Activated CD4-positive, CD25-positive, alpha-beta regulatory T cell treated with anti-CD3 and anti-CD28 coated beads, Interleukin-2, amount 50 U/mL, for 16 hours (primary cell): ENCODE results near the gene SPHKAP.
"Not testable (repeated sequence)": the region's sequence is repeated elsewhere in the genome, so short reads cannot be mapped to it uniquely, and the experiment has no call there.

Experiments used
- DNase-seq: peaks from one replicate; pipeline ENCODE4 v3.0.0-alpha.2; 2020; ENCODE audit warnings: low read depth, low spot score

SPHKAP gene, protein sequence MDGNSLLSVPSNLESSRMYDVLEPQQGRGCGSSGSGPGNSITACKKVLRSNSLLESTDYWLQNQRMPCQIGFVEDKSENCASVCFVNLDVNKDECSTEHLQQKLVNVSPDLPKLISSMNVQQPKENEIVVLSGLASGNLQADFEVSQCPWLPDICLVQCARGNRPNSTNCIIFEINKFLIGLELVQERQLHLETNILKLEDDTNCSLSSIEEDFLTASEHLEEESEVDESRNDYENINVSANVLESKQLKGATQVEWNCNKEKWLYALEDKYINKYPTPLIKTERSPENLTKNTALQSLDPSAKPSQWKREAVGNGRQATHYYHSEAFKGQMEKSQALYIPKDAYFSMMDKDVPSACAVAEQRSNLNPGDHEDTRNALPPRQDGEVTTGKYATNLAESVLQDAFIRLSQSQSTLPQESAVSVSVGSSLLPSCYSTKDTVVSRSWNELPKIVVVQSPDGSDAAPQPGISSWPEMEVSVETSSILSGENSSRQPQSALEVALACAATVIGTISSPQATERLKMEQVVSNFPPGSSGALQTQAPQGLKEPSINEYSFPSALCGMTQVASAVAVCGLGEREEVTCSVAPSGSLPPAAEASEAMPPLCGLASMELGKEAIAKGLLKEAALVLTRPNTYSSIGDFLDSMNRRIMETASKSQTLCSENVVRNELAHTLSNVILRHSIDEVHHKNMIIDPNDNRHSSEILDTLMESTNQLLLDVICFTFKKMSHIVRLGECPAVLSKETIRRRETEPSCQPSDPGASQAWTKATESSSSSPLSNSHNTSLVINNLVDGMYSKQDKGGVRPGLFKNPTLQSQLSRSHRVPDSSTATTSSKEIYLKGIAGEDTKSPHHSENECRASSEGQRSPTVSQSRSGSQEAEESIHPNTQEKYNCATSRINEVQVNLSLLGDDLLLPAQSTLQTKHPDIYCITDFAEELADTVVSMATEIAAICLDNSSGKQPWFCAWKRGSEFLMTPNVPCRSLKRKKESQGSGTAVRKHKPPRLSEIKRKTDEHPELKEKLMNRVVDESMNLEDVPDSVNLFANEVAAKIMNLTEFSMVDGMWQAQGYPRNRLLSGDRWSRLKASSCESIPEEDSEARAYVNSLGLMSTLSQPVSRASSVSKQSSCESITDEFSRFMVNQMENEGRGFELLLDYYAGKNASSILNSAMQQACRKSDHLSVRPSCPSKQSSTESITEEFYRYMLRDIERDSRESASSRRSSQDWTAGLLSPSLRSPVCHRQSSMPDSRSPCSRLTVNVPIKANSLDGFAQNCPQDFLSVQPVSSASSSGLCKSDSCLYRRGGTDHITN (N-terminal part only)

DNA sequence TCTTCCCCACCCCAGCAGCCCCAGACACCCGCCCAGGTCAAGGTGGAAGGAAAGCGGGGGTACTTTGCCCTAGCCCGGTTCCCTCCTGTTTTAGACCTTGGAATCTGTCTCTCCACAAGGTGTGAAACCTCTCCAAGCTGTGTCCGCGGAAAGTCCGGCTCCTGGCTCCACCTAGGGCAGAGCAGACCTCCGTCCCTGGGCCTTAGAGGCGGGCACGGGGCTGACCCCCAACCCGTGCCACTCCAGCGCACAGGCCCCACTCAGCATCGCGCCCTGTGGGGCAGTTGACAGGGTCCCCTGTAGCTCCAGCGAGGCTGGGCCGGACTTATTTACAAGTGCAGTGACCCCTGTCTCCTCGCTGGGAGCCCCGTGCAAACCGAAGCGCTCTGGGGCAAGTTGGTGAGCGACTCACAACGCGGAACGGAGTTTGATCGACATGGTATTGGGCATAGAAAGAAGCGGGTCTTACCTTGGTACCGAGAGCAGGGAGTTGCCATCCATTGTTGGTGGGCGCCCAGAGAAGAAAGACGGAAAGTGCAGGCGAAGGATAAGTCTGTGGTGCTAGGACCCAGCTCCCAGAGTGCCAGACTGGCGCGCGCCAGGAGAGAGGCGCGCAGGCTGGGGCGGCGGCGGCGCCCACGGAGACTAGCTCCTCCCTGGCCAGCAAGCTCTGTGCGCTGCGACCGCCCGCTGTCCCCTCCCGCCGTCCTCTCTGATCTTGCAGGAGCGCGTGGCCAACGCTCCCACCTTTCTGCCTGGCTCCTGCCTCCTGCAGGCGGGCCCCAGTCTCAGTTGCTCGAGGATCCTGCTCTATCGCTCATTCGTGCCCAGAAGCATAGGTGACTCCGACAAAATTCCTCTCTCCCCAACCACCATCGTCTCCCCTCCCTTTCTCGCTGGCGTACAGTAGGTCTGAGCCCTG is at the start of gene SPHKAP:
Gene SPHKAP (minus strand): TSS at position 590 of the 922 bp plus-strand sequence. CDS start 89 bp downstream, at position 501.
- no peak for DNase-seq

- no peak for DNase-seq
Measured at GRCh38 chr2:228227466-228227865, 46.0 kb upstream of the SPHKAP start.

GRCh38 chr2:228224410-228224809 is 42.9 kb upstream of the SPHKAP start:
- no peak for DNase-seq

DNA sequence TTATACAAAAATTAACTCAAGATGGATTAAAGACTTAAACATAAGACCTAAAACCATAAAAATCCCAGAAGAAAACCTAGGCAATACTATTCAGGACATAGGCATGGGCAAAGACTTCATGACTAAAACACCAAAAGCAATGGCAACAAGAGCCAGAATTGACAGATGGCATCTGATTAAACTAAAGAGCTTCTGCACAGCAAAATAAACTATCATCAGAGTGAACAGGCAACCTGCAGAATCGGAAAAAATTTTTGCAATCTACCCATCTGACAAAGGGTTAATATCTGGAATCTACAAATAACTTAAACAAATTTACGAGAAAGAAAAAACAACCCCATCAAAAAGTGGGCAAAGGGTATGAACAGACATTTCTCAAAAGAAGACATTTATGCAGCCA is 37.1 kb upstream of the SPHKAP start:
- not testable (repeated sequence) for DNase-seq

DNA sequence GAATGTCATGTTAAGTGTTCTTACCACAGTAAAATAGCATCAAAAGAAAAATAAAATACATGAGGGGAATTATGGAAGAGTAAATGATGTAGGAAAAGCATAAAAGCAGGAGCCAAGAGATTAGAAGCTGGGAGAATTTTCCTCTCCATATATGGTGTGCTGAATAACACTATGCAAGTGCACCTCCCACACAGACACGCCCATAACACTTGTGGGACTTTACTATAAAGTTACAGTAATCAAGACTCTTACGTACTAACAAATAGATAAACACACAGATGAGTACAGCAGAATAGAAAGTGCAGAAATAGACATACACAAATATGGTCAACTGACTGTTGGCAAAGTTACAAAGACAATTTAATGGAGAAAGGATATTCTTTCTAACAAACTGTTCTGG is 16.0 kb upstream of the SPHKAP start:
- DNase-seq: no peak

GRCh38 chr2:228180181-228181097 is 1.0 kb downstream of the SPHKAP start:
- DNase-seq: no peak

DNA sequence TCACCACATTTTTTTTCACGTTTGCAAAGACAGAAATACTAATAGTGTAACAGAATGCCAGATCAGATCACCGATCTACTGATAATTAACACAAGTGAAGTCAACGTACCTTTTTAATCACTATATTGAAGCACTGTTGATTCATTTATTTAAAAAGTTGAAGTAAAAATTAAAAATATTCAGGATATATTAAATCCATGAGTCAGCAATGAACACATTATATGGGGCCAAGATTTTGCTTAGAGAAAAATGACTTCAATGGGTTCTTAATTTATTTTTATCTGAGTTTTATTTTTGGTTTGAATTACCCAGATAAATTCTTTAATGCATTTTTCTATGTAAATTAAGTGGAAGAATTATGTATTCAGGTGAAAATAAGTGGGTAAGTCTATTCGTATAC is 14.2 kb downstream of the SPHKAP start:
- DNase-seq: no peak

DNA sequence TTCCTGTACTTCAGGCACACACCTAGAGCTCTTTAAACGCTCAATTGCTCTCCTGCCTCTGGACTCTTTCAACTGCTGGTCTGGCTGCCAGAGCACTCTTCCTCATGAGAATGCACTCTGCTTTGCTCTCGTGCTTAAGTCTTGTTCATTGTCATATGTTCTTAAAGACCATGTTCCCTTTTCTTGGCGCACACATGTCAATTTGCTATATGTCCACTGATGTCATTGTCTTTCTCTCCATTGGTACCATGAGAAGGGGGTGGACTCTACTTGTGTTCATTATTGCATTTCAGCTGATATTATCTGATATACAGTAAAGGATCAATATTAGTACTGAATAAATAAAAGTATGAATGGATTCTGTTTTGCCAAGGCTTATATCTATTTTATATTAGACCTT is 16.8 kb downstream of the SPHKAP start:
- DNase-seq: no peak

GRCh38 chr2:228157841-228158240 is 23.6 kb downstream of the SPHKAP start:
- no peak for DNase-seq

- DNase-seq: no peak
Measured at GRCh38 chr2:228144961-228145360, 36.5 kb downstream of the SPHKAP start.

- no peak for DNase-seq
Measured at GRCh38 chr2:228140934-228141528, 40.5 kb downstream of the SPHKAP start.

GRCh38 chr2:228136027-228136426 is 45.5 kb downstream of the SPHKAP start:
- DNase-seq: no peak

DNA sequence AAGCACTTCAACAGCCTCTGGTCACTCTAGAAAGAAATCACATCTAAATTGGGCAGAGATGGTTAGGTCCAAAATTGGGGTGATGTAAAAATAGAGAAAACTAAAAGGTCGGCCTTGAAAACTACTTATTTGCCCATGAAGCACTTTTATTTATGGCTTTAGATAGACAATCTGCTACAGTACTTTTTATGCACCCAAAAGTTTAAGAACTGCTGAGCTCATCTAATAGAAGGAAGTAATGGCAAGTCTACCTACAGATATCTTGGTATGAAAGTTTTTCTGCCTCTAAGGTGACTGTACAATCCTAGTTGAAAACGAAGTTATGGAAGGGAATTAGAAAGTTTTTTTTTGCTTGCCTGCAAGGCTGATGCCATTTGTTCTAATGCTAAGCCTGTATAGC is 46.2 kb downstream of the SPHKAP start:
- no peak for DNase-seq

GRCh38 chr2:228131833-228132232 is 49.7 kb downstream of the SPHKAP start:
- DNase-seq: no peak

- no peak for DNase-seq
Measured at GRCh38 chr2:228126401-228126800, 55.1 kb downstream of the SPHKAP start.

DNA sequence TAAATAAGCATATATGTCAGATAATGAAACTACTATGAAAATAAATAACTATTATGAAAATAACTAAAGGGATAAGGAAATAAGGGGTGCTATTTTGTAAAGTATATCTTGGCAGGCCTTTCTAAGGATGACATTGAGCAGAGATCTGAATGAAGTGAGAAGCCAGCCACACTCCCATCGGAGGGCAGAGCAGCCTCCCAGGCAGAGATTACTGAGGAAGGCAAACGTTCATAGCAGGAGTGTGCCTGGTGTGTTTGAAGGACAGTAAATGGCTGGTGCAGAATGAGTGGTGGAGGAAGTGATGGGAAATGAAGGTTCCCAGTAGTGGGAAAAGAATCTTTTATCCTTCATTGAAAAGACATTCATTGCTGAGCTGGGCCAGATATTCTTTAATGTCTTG is 62.5 kb downstream of the SPHKAP start:
- no peak for DNase-seq

DNA sequence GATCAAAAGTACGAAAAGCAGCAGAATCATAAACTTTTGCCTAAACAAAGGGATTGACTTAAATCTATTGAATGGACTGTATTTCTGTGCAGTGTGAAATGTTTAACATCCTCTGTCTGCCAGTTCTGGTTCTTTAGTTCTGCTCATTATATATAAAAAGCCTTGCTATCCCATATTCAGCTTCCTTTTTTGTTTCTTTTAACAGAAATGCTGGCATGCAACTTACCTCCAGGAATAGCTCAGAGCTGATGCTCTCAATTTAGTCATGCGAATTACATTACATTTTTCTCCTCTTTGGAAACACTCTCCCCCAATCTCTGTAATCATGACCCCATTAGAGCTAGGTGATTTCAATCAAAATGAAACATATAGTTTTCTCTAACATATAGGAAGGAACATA is 73.6 kb downstream of the SPHKAP start:
- no peak for DNase-seq

- DNase-seq: no peak
Measured at GRCh38 chr2:228105526-228106250, 75.8 kb downstream of the SPHKAP start.

- no peak for DNase-seq
Measured at GRCh38 chr2:228104215-228104614, 77.3 kb downstream of the SPHKAP start.
